ENCODE data around the gene PLEKHA5.

DNA sequence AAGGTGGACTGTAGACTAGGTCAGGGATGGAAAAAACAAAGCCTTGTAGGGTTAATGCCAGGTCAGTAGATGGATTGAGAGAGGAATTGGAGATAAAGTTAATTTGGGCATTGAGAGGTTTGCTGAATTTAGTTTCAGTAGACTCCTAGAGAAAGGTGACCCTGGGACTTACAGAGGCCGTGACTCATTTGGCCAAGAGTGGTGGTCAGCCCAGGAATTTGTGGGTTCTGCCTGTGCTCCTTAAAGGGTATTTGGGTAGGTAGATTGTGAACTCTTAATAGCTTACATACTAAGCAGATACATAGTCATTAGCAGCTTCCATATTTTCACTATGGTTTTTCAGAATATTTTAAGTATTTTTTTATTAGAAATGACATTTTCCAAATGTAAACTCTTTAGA is 21.8 kb downstream of the PLEKHA5 start:
- no peak for TF ChIP-seq CTCF (IDR thresholded peaks at IDR 0.05)
- no peak for TF ChIP-seq POLR2A (IDR thresholded peaks at IDR 0.05)
